Activated CD4-positive, alpha-beta T cell treated with anti-CD3 and anti-CD28 coated beads, Interleukin-2, amount 50 U/mL, for 4 hours (primary cell): ENCODE results near the gene RAB5B.
"Not testable (repeated sequence)": the region's sequence is repeated elsewhere in the genome, so short reads cannot be mapped to it uniquely, and the experiment has no call there.

Source experiments
- DNase-seq, 2 experiments: peaks; one replicate each; pipeline ENCODE4 v3.0.0-alpha.2; 2020

RAB5B gene

GRCh38 chr12:56020423-56021184 is 46.7 kb downstream of the RAB5B start, which contains the start of gene IKZF4:
TSS of gene IKZF4 (plus strand) at chr12:56021043. CDS start at chr12:56021494, 451 bp downstream.
- no peak for DNase-seq

- no peak for DNase-seq
Observed at GRCh38 chr12:56021889-56022497, 48.1 kb downstream of the RAB5B start.

- no peak for DNase-seq
Observed at GRCh38 chr12:56028511-56029165, 54.8 kb downstream of the RAB5B start.

- no peak for DNase-seq
Observed at GRCh38 chr12:56029166-56029519, 55.3 kb downstream of the RAB5B start.

GRCh38 chr12:56029666-56030293 is 55.9 kb downstream of the RAB5B start:
- peak; percentile 28 to 36 for DNase-seq

- peak in 1 of 2 experiments; percentile 13 for DNase-seq
Observed at GRCh38 chr12:56031987-56032386, 58.1 kb downstream of the RAB5B start.

GRCh38 chr12:56034586-56035332 is 60.9 kb downstream of the RAB5B start:
- no peak for DNase-seq

- DNase-seq = no peak
Observed at GRCh38 chr12:56037161-56037560, 63.3 kb downstream of the RAB5B start.

- DNase-seq = no peak
Observed at GRCh38 chr12:56038022-56038655, 64.3 kb downstream of the RAB5B start.

GRCh38 chr12:56040151-56040550 is 66.3 kb downstream of the RAB5B start:
- DNase-seq = no peak

- DNase-seq = no peak
Observed at GRCh38 chr12:56040963-56041551, 67.2 kb downstream of the RAB5B start.

GRCh38 chr12:56041552-56042429 is 67.9 kb downstream of the RAB5B start, which contains the start of gene RPS26:
TSS of gene RPS26 (plus strand) at chr12:56041918. CDS start at chr12:56042167, 249 bp downstream.
- DNase-seq = peak; percentile 81 to 86

GRCh38 chr12:56042430-56042813 is 68.5 kb downstream of the RAB5B start:
- DNase-seq = not testable (repeated sequence)

- DNase-seq = no peak
Observed at GRCh38 chr12:56042843-56043242, 69.0 kb downstream of the RAB5B start.
